H1 (cell line): Measurements from ENCODE around the gene EPB41L2. TPM values are rescaled to one million over a fixed set of nuclear protein-coding genes. Genes with fewer than 3 reads are reported as not detected.

Experiments
- CTCF ChIA-PET: fragments of 300-600 bp; sonication (Branson Sonifier 250); formaldehyde crosslinking; loops from one replicate; lab custom pipeline; 2021; ENCODE audit not compliant: partially characterized antibody; lab: Charles Lee
- POLR2A ChIA-PET: fragments of 300-600 bp; sonication (Branson Sonifier 250); formaldehyde crosslinking; loops from one replicate; lab custom pipeline; 2021; ENCODE audit warnings: inconsistent platforms; ENCODE audit not compliant: partially characterized antibody; lab: Charles Lee
- DNase-seq, 2 experiments: peaks; one replicate each; pipeline versions ENCODE4 v3.0.0 to v3.0.0-alpha.2; 2010 to 2022; ENCODE audit warnings: low spot score in 2 of 2, low read depth in 1 of 2, mixed read lengths in 1 of 2
- FAIRE-seq: peaks from 2 replicates; lab custom pipeline; 2011; peaks lifted over from hg19 to GRCh38; lab: Jason Lieb, UNC
- H2AFZ ChIP-seq: 2 replicates; pipeline ENCODE4 v1.8.1; 2012; ENCODE audit warnings: low read length, inconsistent platforms
- H2AK5ac ChIP-seq: 2 replicates; pipeline ENCODE4 v1.6.1; 2013; ENCODE audit warnings: low read depth, low read length
- H2BK120ac ChIP-seq: replicated peaks from 2 replicates; pipeline ENCODE3; 2013; ENCODE audit warnings: low read depth, low read length, inconsistent platforms
- H2BK12ac ChIP-seq: 2 replicates; pipeline ENCODE4 v1.6.1; 2013; ENCODE audit warnings: low read depth, low read length
- H2BK15ac ChIP-seq: 2 replicates; pipeline ENCODE4 v1.6.1; 2013; ENCODE audit warnings: low read length
- H2BK20ac ChIP-seq: 2 replicates; pipeline ENCODE4 v1.6.1; 2013; ENCODE audit warnings: low read length
- H2BK5ac ChIP-seq: 2 replicates; pipeline ENCODE4 v1.6.1; 2013; ENCODE audit warnings: low read depth, low read length
- H3K14ac ChIP-seq: 2 replicates; pipeline ENCODE4 v1.6.1; 2013; ENCODE audit warnings: inconsistent platforms; ENCODE audit not compliant: insufficient read length
- H3K18ac ChIP-seq: 2 replicates; pipeline ENCODE4 v1.6.1; 2013; ENCODE audit warnings: low read length; ENCODE audit errors: extremely low read depth
- H3K23ac ChIP-seq: 2 replicates; pipeline ENCODE4 v1.6.1; 2013; ENCODE audit warnings: inconsistent platforms; ENCODE audit not compliant: insufficient read length
- H3K23me2 ChIP-seq: 2 replicates; pipeline ENCODE4 v1.6.1; 2013; ENCODE audit warnings: low read depth, low read length
- H3K27ac ChIP-seq: 2 replicates; pipeline ENCODE4 v1.6.1; 2011; ENCODE audit warnings: low read depth, low read length, inconsistent platforms
- H3K27me3 ChIP-seq, 4 experiments: replicated peaks in 1 of 4; 1 replicate in 1 of 4; 2 replicates in 3 of 4; pipeline versions ENCODE4 v1.6.1 to v1.8.1; 2011 to 2013; ENCODE audit warnings: low read length in 3 of 4, mild to moderate bottlenecking in 3 of 4, inconsistent platforms in 2 of 4, mixed read lengths in 2 of 4, moderate library complexity in 1 of 4; ENCODE audit not compliant: control insufficient read depth in 3 of 4, insufficient read depth in 3 of 4; ENCODE audit errors: extremely low read depth in 1 of 4
- H3K36me3 ChIP-seq, 4 experiments: 2 replicates each; pipeline versions ENCODE4 v1.6.1 to v1.8.1; 2011 to 2013; ENCODE audit warnings: mild to moderate bottlenecking in 4 of 4, low read length in 3 of 4, moderate library complexity in 2 of 4, control low read depth in 1 of 4, inconsistent platforms in 1 of 4; ENCODE audit not compliant: insufficient read depth in 4 of 4, control insufficient read depth in 2 of 4
- H3K4ac ChIP-seq: replicated peaks from 2 replicates; pipeline ENCODE3; 2013; ENCODE audit warnings: low read length, low read depth, mixed read lengths, inconsistent platforms; ENCODE audit not compliant: insufficient read length
- H3K4me1 ChIP-seq, 4 experiments: replicated peaks in 1 of 4; 1 replicate in 1 of 4; 2 replicates in 3 of 4; pipeline versions ENCODE4 v1.6.1 to v1.8.1; 2011 to 2013; ENCODE audit warnings: low read length in 3 of 4, inconsistent platforms in 2 of 4, mixed read lengths in 1 of 4; ENCODE audit not compliant: insufficient read depth in 4 of 4, control insufficient read depth in 3 of 4
- H3K4me2 ChIP-seq, 2 experiments: 2 replicates each; pipeline versions ENCODE4 v1.6.1 to v1.8.1; 2011 to 2013; ENCODE audit warnings: low read depth in 2 of 2, low read length in 2 of 2, control low read depth in 1 of 2, inconsistent platforms in 1 of 2, mild to moderate bottlenecking in 1 of 2; ENCODE audit not compliant: insufficient read depth in 1 of 2
- H3K4me3 ChIP-seq, 4 experiments: fragments of 200-600, 300-600 bp in 1 of 4; sonication (generic), shearing (Covaris generic), sonication (Bioruptor Twin) in 1 of 4; 2 replicates each; pipeline versions ENCODE4 v1.5.1 to v1.8.1; 2011 to 2016; ENCODE audit warnings: low read length in 4 of 4, low read depth in 3 of 4, control low read depth in 2 of 4, inconsistent platforms in 2 of 4, mild to moderate bottlenecking in 2 of 4, mixed read lengths in 1 of 4, moderate library complexity in 1 of 4; ENCODE audit not compliant: insufficient read depth in 2 of 4; ENCODE audit errors: extremely low read depth in 1 of 4
- H3K56ac ChIP-seq: replicated peaks from 2 replicates; pipeline ENCODE3; 2013; ENCODE audit warnings: low read depth, mild to moderate bottlenecking, mixed read lengths, low read length, inconsistent platforms; ENCODE audit not compliant: insufficient read length
- H3K79me1 ChIP-seq: 2 replicates; pipeline ENCODE4 v1.6.1; 2013; ENCODE audit warnings: low read depth, low read length, control low read depth
- H3K79me2 ChIP-seq, 2 experiments: 2 replicates each; pipeline versions ENCODE4 v1.6.1 to v1.8.1; 2012 to 2013; ENCODE audit warnings: low read length in 2 of 2, mild to moderate bottlenecking in 2 of 2, inconsistent platforms in 1 of 2; ENCODE audit not compliant: insufficient read depth in 2 of 2, control insufficient read depth in 1 of 2
- H3K9ac ChIP-seq, 4 experiments: replicated peaks in 1 of 4; 1 replicate in 1 of 4; 2 replicates in 3 of 4; pipeline versions ENCODE4 v1.6.1 to v1.8.1; 2011 to 2013; ENCODE audit warnings: low read depth in 3 of 4, low read length in 3 of 4, control low read depth in 2 of 4, mild to moderate bottlenecking in 2 of 4, moderate library complexity in 2 of 4, inconsistent platforms in 1 of 4; ENCODE audit errors: extremely low read depth in 1 of 4
- H3K9me3 ChIP-seq, 2 experiments: 2 replicates each; pipeline versions ENCODE4 v1.6.1 to v1.8.1; 2012 to 2013; ENCODE audit warnings: mild to moderate bottlenecking in 2 of 2, moderate library complexity in 2 of 2, control low read depth in 1 of 2, inconsistent platforms in 1 of 2, low read depth in 1 of 2, low read length in 1 of 2, mixed read lengths in 1 of 2; ENCODE audit not compliant: insufficient read depth in 2 of 2
- H4K20me1 ChIP-seq, 2 experiments: replicated peaks in 1 of 2; 2 replicates each; pipeline versions ENCODE3 to v1.8.1; 2011 to 2013; ENCODE audit warnings: inconsistent platforms in 2 of 2, low read length in 2 of 2, mild to moderate bottlenecking in 1 of 2; ENCODE audit not compliant: insufficient read depth in 2 of 2, control insufficient read depth in 1 of 2
- H4K5ac ChIP-seq: 2 replicates; pipeline ENCODE4 v1.6.1; 2013; ENCODE audit warnings: low read length, low read depth, mixed read lengths, inconsistent platforms; ENCODE audit not compliant: insufficient read length
- H4K8ac ChIP-seq: 2 replicates; pipeline ENCODE4 v1.8.0; 2013; ENCODE audit warnings: mild to moderate bottlenecking, moderate library complexity, low read length, inconsistent platforms; ENCODE audit not compliant: insufficient read depth; ENCODE audit errors: extremely low read depth
- H4K91ac ChIP-seq: replicated peaks from 2 replicates; pipeline ENCODE3; 2013; ENCODE audit warnings: low read length, mixed read lengths, inconsistent platforms; ENCODE audit not compliant: insufficient read length
- ASH2L ChIP-seq: fragments of 200-600, 300-600 bp; sonication (generic); IDR thresholded peaks from one replicate; pipeline ENCODE4 v1.7.1; 2017; ENCODE audit warnings: low read length
- BCL11A ChIP-seq, 2 experiments: IDR thresholded peaks; one replicate each; pipeline ENCODE4 v1.6.1; 2011; ENCODE audit warnings: low read depth in 2 of 2, low read length in 2 of 2, mild to moderate bottlenecking in 2 of 2
- CBX5 ChIP-seq: fragments of 300-800, 300-1000 bp; sonication (generic); IDR thresholded peaks from 2 replicates; pipeline ENCODE4 v1.7.1; 2016; ENCODE audit warnings: antibody characterized with exemption, low read length, low read depth
- CBX8 ChIP-seq: fragments of 300-800, 300-1000 bp; sonication (generic); IDR thresholded peaks from 2 replicates; pipeline ENCODE4 v1.7.1; 2016; ENCODE audit warnings: low read depth, low read length, borderline replicate concordance
- EP300 ChIP-seq, 2 experiments: IDR thresholded peaks; 1 replicate in 1 of 2; 2 replicates in 1 of 2; pipeline ENCODE4 v1.6.1; 2011 to 2012; ENCODE audit warnings: low read depth in 2 of 2, low read length in 2 of 2, mild to moderate bottlenecking in 2 of 2, borderline replicate concordance in 1 of 2, inconsistent platforms in 1 of 2, moderate library complexity in 1 of 2
- JUN ChIP-seq: IDR thresholded peaks from 2 replicates; pipeline ENCODE4 v1.6.1; 2011; ENCODE audit warnings: low read depth, mild to moderate bottlenecking, improper control_type of control experiment, low read length
- KDM5A ChIP-seq: fragments of 200-600 bp; IDR thresholded peaks from 2 replicates; pipeline ENCODE4 v1.7.1; 2012; ENCODE audit warnings: mild to moderate bottlenecking, low read length, inconsistent platforms, mixed read lengths
- PHF8 ChIP-seq: fragments of 200-600 bp; sonication (generic); conservative IDR thresholded peaks from 2 replicates; pipeline ENCODE4 v1.7.1; 2012; ENCODE audit warnings: low read depth, mild to moderate bottlenecking, inconsistent platforms, low read length, moderate library complexity
- POLR2A ChIP-seq, 2 experiments: IDR thresholded peaks; 1 replicate in 1 of 2; 2 replicates in 1 of 2; pipeline ENCODE4 v1.6.1; 2011; ENCODE audit warnings: low read depth in 2 of 2, low read length in 2 of 2, mild to moderate bottlenecking in 2 of 2; ENCODE audit errors: control extremely low read depth in 1 of 2
- RAD21 ChIP-seq, 2 experiments: IDR thresholded peaks in 1 of 2; conservative IDR thresholded peaks in 1 of 2; 2 replicates each; pipeline ENCODE4 v1.6.1; 2011; ENCODE audit warnings: low read depth in 2 of 2, low read length in 2 of 2, improper control_type of control experiment in 1 of 2, inconsistent platforms in 1 of 2, mild to moderate bottlenecking in 1 of 2, moderate library complexity in 1 of 2
- SIN3A ChIP-seq, 2 experiments: IDR thresholded peaks in 1 of 2; conservative IDR thresholded peaks in 1 of 2; 2 replicates each; pipeline ENCODE4 v1.6.1; 2011 to 2012; ENCODE audit warnings: low read length in 2 of 2, improper control_type of control experiment in 1 of 2, low read depth in 1 of 2, mild to moderate bottlenecking in 1 of 2
- SP1 ChIP-seq: IDR thresholded peaks from 2 replicates; pipeline ENCODE4 v1.6.1; 2011; ENCODE audit warnings: low read depth, low read length
- TBP ChIP-seq: IDR thresholded peaks from 2 replicates; pipeline ENCODE4 v1.6.1; 2011; ENCODE audit warnings: low read depth, low read length, improper control_type of control experiment
- WGBS, 2 experiments: shearing (Covaris generic) in 1 of 2; methylation state at CpG; one replicate each; pipeline versions ENCODE4 v1.1.6 to v1.1.7; 2013 to 2015; ENCODE audit warnings: low lambda C conversion rate in 2 of 2, mixed read lengths in 2 of 2, inconsistent platforms in 1 of 2, low coverage in 1 of 2, missing lambda C conversion rate in 1 of 2; ENCODE audit not compliant: insufficient replicate concordance in 2 of 2, insufficient coverage in 1 of 2, insufficient read length in 1 of 2; ENCODE audit errors: extremely low coverage in 1 of 2, missing lambda C conversion rate in 1 of 2; 5-methylcytosine and 5-hydroxymethylcytosine counted together
- polyA plus RNA-seq, 7 experiments: library from polyadenylated mRNA; depleted of rRNA in 3 of 7; stranded (reverse) in 5 of 7; unstranded in 2 of 7; fragments of >200 nt in 5 of 7; fragments of 200-250 nt in 2 of 7; gene quantifications; 1 replicate in 5 of 7; 2 replicates in 1 of 7; 4 replicates in 1 of 7; pipeline versions ENCODE4 v1.2.1 to v1.2.3, GENCODE V29; 2011 to 2013; ENCODE audit warnings: missing spikeins in 2 of 7, mixed read lengths in 2 of 7
- total RNA-seq: library from RNA; stranded (reverse); fragmentation: NEBNext Ultra II Directional; extraction: Animal tissue kit (Norgen Biotek cat#: 25700); gene quantifications from 2 replicates; pipeline ENCODE4 v1.2.1, GENCODE V29; 2021

The EPB41L2 gene
- total and polyA plus RNA-seq, 2 of the 8 experiments (the other 6 are each of a cell fraction or from before 2014, with no cell fraction given) = 22.5 to 123 TPM

- Histone ChIP-seq H3K18ac (no peak overlapping the region), H2BK15ac (no peak overlapping the region), H4K91ac (no peak overlapping the region), H3K23me2 (no peaks in the 10 kb centered on the region), H2AK5ac (no peak overlapping the region), H4K5ac (no peak overlapping the region), H3K4ac (no peak overlapping the region), H3K56ac (no peak overlapping the region), H3K14ac (no peak overlapping the region), H3K36me3 (no peaks in the 10 kb centered on the region), H3K27me3 (no peaks in the 10 kb centered on the region), H3K9ac (no peak overlapping the region), H3K4me3 (no peak overlapping the region), H2BK120ac (no peak overlapping the region), H3K79me2 (peaks cover 0 to 66% of the 10 kb centered on the region in 2 experiments; a peak in 2 of 4 replicates), H2BK20ac (no peak overlapping the region), H3K9me3 (no peaks in the 10 kb centered on the region), H3K27ac (no peak overlapping the region), H4K20me1 (peaks cover 0 to 2% of the 10 kb centered on the region in 2 experiments), H3K23ac (no peak overlapping the region), H2BK12ac (no peak overlapping the region), H2BK5ac (no peak overlapping the region), H3K4me1 (no peaks in the 10 kb centered on the region; a peak in 1 of 7 replicates), H3K4me2 (no peak overlapping the region), H2AFZ (no peak overlapping the region), H4K8ac (no peak overlapping the region), H3K79me1 (peaks cover 3% of the 10 kb centered on the region)
- WGBS, 2 experiments = 86% methylated on average over 4 of the region's 4 CpGs; no CpG with 5 or more reads in 1 of the 2 experiments
- ChIA-PET POLR2A (no interaction called here), CTCF (no interaction called here)
- DNase-seq = no peak
- no peak for TF ChIP-seq RAD21 (IDR thresholded peaks at IDR 0.05 in 1 of 2, conservative IDR thresholded peaks at IDR 0.05 in 1 of 2; ENCODE audit: low read depth in 2 of 2, low read length in 2 of 2)
- no peak for TF ChIP-seq POLR2A (IDR thresholded peaks at IDR 0.05; ENCODE audit: control extremely low read depth in 1 of 2, low read depth in 2 of 2, low read length in 2 of 2)
- no peak for TF ChIP-seq EP300 (IDR thresholded peaks at IDR 0.05; ENCODE audit: borderline replicate concordance in 1 of 2, low read depth in 2 of 2, low read length in 2 of 2)
- no peak for TF ChIP-seq JUN
- no peak for TF ChIP-seq SP1
- TF ChIP-seq KDM5A = no peak
- TF ChIP-seq TBP = no peak
- TF ChIP-seq ASH2L = no peak
- TF ChIP-seq SIN3A (conservative IDR thresholded peaks at IDR 0.05 in 1 of 2, IDR thresholded peaks at IDR 0.05 in 1 of 2; ENCODE audit: low read depth in 1 of 2, low read length in 2 of 2) = no peak
- no peak for TF ChIP-seq CBX5
- TF ChIP-seq PHF8 = no peak
- no peak for TF ChIP-seq BCL11A (IDR thresholded peaks at IDR 0.05; ENCODE audit: low read depth in 2 of 2, low read length in 2 of 2)
- no peak for TF ChIP-seq CBX8
- no peak for FAIRE-seq
Observed at GRCh38 chr6:131039345-131039680, 23.7 kb downstream of the EPB41L2 start.
